COLO829 (cell line): Measurements from ENCODE around the gene DNMT3B.
"Not testable (repeated sequence)": the region's sequence is repeated elsewhere in the genome, so short reads cannot be mapped to it uniquely, and the experiment has no call there.

ENCODE experiments used
- DNase-seq: peaks from one replicate; pipeline ENCODE4 v3.0.0; 2012; ENCODE audit warnings: low spot score

The DNMT3B gene

DNA sequence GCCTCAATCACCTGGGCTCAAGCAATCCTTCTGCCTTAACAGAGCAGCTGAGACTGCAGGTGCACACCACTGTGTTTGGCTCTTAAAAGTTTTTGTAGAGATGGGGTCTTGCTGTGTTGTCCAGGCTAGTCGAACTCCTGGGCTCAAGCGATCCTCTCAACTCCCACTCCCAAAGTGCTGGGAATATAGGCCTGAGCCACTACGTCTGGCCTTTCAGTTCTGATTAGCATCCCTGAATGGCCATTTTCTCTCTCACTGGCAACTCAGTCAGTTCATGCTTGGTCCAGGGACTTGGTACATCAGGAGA lies 28.5 kb downstream of the DNMT3B start:
- DNase-seq = no peak

DNA sequence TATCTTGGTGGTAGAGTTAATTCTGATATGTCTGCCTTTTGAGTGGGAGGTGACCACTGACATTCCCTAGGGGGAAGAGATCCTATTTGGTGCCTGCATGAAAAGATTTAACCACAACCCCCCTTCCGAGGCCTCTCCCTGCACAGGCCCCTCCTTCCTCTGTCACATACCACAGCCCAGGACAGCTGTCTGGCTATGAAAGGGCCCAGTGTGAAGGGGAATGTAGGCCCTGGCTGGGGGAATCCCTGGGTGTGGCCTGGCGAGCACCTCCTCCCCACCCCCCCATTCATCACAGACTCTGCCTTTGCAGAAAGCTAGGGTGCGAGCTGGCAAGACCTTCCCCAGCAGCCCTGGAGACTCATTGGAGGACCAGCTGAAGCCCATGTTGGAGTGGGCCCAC lies 30.1 kb downstream of the DNMT3B start:
- peak; percentile 100 for DNase-seq

- DNase-seq = no peak
Measured at GRCh38 chr20:32792731-32793458, 30.7 kb downstream of the DNMT3B start.

- no peak for DNase-seq
Measured at GRCh38 chr20:32796383-32796948, 34.3 kb downstream of the DNMT3B start.

- no peak for DNase-seq
Measured at GRCh38 chr20:32796981-32797451, 34.8 kb downstream of the DNMT3B start.

DNA sequence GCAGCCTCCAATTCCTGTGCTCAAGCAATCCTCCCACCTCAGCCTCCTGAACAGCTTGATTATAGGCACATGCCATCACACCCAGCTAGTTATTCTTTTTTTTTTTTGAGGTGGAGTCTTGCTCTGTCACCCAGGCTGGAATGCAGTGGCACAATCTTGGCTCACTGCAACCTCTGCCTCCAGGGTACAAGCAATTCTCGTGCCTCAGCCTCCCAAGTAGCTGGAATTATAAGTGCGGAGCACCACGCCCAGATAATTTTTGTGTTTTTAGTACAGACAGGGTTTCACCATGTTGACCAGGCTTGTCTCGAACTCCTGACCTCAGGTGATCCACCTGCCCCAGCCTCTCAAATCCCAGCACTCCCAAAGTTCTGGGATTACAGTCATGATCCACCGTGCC lies 35.4 kb downstream of the DNMT3B start:
- not testable (repeated sequence) for DNase-seq

GRCh38 chr20:32798046-32798981 lies 36.1 kb downstream of the DNMT3B start:
- DNase-seq = no peak

DNA sequence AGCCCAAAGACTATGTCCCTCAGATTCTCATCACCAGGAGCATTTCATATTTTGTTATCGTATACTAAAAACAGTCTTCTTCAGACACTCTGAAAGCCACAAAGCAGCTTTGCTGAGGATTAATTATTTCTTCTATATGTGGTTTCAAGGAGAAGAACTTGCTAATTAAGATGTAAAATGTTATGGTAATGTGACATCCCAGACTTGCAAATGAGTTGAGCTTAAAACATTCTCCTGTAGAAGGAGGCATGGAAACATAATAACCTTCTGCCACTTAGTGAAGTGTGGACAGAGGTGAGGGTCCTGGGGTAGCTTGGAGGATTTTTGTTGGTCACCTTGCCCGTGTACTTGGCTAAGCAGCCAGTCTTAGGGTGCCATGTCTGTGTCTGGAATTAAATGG lies 40.9 kb downstream of the DNMT3B start:
- no peak for DNase-seq

DNA sequence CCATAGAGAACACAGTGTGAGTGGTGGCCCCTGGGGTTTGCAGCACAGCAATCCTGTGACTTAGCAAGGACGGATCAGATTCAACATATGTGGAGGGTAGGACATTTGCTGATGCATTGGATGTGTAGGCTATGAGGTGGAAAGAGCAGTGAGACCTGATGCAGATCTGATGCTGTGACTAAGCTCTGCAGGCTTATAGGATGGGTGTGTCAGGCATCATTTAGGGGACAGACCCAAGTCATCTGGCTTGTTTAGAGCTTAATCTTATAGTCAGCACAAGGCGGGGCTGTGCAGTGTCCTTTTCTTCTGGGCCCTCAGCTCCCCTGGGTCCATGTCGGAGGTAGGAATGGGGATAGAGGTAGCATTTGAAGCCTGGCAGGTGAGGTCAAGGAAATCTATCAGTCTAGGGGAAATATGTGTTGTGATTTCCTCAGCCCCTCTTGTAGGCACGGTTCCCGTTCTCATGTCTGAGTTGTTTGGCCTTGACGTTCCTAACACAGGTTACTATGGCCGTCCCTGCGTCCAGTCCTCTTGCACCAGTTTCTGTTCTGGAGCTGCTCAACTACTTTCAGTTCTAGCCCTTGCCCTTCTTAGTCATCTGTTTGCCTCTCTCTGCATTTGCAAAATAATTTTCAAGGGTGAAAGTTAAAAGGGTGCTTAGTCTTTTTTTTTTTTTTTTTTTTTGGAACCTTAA lies 42.0 kb downstream of the DNMT3B start:
- DNase-seq = no peak

DNA sequence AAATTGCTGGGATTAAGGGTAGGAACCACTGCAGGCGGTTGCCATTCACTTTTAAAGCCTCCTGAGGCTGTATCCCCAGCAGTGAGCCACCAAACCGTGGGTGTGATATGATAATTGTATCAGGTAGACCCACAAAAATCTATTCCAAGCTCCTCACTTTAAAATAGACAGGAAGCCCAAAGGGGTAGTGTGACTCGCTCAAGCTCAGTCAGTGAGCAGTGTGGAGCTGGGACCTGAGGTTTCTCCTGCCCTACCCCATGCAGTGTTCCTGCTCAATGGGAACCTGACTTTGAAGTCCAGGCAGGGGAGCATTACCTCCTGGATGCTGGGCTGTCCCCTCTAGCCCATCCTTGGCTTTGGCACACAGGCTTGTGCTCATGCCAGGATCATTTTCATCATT lies 42.6 kb downstream of the DNMT3B start:
- DNase-seq = no peak

- DNase-seq = no peak
Measured at GRCh38 chr20:32805721-32806120, 43.5 kb downstream of the DNMT3B start.

DNA sequence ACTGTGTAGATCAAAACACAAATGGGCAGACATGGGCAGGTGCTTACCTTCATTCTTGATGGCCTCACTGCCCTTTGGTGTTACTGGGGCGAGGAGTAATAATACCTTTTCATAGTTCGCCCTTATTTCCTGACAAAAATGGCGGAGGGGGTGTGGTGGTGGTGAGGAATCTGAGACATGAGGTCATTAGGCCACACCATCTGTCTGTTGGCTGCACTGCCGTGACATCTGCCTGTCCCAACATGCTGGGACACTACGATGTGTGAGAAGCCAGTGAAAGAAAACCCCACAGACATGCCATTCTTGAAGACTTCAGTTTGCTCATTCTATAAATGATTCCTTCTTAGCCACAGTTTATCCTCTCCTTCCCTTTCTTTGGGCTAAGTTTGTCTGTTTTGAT lies 44.2 kb downstream of the DNMT3B start:
- no peak for DNase-seq

- no peak for DNase-seq
Measured at GRCh38 chr20:32807706-32808105, 45.5 kb downstream of the DNMT3B start.

DNA sequence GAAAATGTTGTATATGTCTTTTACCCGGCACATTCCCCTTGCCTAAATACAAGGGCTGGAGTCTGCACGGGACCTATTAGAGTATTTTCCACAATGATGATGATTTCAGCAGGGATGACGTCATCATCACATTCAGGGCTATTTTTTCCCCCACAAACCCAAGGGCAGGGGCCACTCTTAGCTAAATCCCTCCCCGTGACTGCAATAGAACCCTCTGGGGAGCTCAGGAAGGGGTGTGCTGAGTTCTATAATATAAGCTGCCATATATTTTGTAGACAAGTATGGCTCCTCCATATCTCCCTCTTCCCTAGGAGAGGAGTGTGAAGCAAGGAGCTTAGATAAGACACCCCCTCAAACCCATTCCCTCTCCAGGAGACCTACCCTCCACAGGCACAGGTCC lies 46.3 kb downstream of the DNMT3B start:
- no peak for DNase-seq

GRCh38 chr20:32809907-32810306 lies 47.7 kb downstream of the DNMT3B start:
- no peak for DNase-seq

DNA sequence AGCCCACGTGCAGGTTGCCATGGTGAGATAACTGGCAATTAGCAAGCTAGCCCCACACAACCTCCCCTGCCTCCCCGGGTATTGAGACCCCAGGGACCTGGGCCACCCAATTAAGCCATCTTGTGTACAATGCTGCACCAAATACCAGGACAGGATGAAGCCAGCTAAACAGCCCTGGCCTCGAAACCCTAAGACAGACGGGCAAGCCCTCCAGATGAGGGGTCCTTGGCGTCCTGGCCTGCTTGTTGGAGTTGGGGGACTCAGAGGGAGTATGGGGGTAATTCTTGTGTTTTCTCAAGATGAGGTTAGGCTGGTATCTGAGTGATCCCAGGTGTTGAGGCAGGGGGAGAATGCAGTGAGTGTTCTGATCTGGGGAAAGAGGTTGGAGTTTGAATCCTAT lies 48.8 kb downstream of the DNMT3B start:
- no peak for DNase-seq

GRCh38 chr20:32811886-32812285 lies 49.7 kb downstream of the DNMT3B start:
- no peak for DNase-seq

- DNase-seq = peak; percentile 47
Measured at GRCh38 chr20:32819992-32820697, 58.0 kb downstream of the DNMT3B start.

DNA sequence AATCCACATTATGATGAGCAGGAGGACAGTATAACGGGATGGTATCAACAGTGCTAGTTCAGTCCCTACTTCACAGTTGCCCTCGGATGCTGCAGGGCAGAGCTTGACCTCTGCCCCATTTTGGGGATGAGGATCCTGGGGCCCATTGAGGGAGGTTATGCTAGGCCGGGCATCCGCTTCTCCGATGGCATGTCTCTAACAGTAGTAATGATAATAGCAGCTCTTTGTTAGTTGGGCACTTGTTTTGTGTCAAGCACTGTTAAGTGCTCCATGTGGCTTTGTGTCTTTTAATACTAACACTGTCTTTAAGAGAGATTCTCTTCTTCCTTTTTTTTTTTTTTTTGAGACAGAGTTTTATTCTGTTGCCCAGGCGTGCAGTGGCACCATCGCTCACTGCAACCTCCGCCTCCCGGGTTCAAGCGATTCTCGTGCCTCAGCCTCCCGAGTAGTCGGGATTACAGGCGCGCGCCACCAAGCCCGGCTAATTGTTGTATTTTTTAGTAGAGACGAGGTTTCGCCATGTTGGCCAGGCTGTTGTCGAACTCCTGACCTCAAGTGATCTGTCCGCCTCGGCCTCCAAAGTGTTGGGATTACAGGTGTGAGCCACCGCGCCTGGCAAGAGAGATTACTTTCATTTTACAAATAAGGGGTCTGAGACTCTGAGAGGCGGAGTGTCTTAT lies 58.7 kb downstream of the DNMT3B start:
- DNase-seq = no peak

- DNase-seq = no peak
Measured at GRCh38 chr20:32822225-32822624, 60.0 kb downstream of the DNMT3B start.

- DNase-seq = no peak
Measured at GRCh38 chr20:32823078-32823477, 60.9 kb downstream of the DNMT3B start.
